Cardiac fibroblast (primary cell): ENCODE data around the gene NUCKS1.
A peak's percentile ranks its signal among the peaks of the same experiment; 100 is the strongest.

ENCODE experiments used
- DNase-seq, 2 donors: peaks; one replicate each; pipeline versions ENCODE4 v3.0.0 to v3.0.0-alpha.2; 2010; ENCODE audit warnings: low read depth in 2 of 2
- H3K4me3 ChIP-seq, 2 donors: replicated peaks in 1 of 2; 1 replicate in 1 of 2; 2 replicates in 1 of 2; pipeline ENCODE4 v1.5.1; 2011; ENCODE audit warnings: low read depth in 2 of 2, low read length in 2 of 2, mild to moderate bottlenecking in 2 of 2, moderate library complexity in 1 of 2
- CTCF ChIP-seq: IDR thresholded peaks from one replicate; pipeline ENCODE4 v1.5.1; 2011; ENCODE audit warnings: low read depth, mild to moderate bottlenecking, low read length, inconsistent platforms

NUCKS1 gene

DNA sequence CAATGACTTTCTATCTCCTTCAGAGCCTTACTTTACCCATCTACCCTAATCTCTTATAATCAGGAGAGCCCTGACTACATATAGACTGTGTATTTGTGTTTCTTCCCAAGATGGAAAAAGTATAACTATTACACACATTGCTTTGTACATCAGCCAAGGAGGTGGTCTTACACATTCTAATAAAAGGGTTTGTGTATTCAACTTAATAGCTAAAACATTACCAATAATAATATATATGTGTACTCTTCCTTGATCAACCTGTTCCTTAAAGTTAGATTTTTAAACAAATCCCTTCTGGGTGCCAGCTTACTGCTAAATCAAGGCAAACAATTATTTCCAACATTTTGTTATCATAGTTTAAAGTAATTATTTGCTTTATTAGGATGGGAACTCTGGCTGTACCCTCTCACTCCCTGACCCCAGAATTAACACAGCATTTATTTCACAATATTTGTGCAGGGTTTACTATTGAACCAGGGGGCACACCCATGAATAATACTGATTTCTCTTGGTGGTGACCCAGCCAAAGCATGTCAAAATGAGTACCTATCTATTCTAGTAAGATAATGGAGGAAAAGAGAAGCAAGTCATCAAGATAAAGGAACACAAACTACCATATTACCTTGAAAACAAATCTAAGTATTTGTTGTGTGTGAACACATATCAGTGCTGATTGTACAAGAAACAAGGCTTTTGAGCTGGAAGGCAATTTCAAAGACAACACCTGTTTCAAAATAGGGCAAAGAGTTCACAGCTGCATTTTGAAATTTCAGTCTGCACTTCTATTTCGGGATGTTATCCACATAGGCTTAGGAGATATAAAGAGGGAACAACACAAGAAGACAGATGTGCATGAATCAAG, 39.5 kb downstream of the NUCKS1 start:
- H3K4me3 ChIP-seq, result no peak overlapping the region
- DNase-seq, result no peak
- TF ChIP-seq CTCF, result no peak

- no peak for TF ChIP-seq CTCF
- DNase-seq, result no peak
- H3K4me3 ChIP-seq, result no peak overlapping the region
Measured at GRCh38 chr1:205709640-205710039, 40.3 kb downstream of the NUCKS1 start.

GRCh38 chr1:205709059-205709398, 41.0 kb downstream of the NUCKS1 start:
- DNase-seq, result peak; percentile 73 to 76
- no peak overlapping the region for H3K4me3 ChIP-seq
- TF ChIP-seq CTCF, result no peak

GRCh38 chr1:205706601-205707502, 43.1 kb downstream of the NUCKS1 start:
- peak in 1 of 2 donors; percentile 71 for DNase-seq
- H3K4me3 ChIP-seq, result no peak overlapping the region
- TF ChIP-seq CTCF, result no peak

DNA sequence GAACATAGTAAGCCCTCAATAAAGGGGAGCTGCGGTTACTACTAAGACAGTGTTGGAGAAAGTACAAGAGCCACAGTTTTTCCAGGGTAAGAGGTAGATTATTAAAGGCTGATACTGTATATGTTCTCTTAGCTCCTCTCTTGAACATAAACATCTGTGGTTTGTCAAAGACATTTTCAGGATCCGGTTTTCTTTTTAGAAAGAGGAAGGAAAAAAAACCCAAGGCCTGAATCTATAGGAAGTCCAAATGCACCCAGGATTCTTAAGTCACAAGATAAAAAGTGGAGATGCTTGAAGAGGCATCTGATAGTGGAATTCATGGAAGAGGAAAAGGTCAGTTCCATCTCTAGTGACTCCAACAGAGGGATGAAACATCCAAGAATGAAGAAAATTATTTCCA, 45.1 kb downstream of the NUCKS1 start:
- H3K4me3 ChIP-seq, result no peak overlapping the region
- no peak for TF ChIP-seq CTCF
- DNase-seq, result no peak

- TF ChIP-seq CTCF, result no peak
- DNase-seq, result no peak
Measured at GRCh38 chr1:205703072-205703471, 46.9 kb downstream of the NUCKS1 start.

More at GRCh38 chr1:205703072-205703471, 46.9 kb downstream of the NUCKS1 start:
- H3K4me3 ChIP-seq, result no peak overlapping the region
